A673 (cell line): ENCODE results near the gene SHISAL1.

ENCODE experiments used
- EZH2 ChIP-seq: fragments of 200-600 bp; sonication (generic); IDR thresholded peaks from 2 replicates; pipeline ENCODE4 v1.6.1; 2017; ENCODE audit warnings: borderline replicate concordance, low read depth, mild to moderate bottlenecking, mixed read lengths, antibody characterized with exemption, low read length; ENCODE audit not compliant: poor library complexity, severe bottlenecking
- TF ChIP-seq, protein P1 (sequence below): fragments of 300-800, 200-600 bp; sonication (generic); conservative IDR thresholded peaks from 2 replicates; pipeline ENCODE4 v1.5.1; 2017; ENCODE audit warnings: low read depth, mild to moderate bottlenecking, antibody characterized with exemption, low read length, moderate library complexity, mixed read lengths

DNA sequence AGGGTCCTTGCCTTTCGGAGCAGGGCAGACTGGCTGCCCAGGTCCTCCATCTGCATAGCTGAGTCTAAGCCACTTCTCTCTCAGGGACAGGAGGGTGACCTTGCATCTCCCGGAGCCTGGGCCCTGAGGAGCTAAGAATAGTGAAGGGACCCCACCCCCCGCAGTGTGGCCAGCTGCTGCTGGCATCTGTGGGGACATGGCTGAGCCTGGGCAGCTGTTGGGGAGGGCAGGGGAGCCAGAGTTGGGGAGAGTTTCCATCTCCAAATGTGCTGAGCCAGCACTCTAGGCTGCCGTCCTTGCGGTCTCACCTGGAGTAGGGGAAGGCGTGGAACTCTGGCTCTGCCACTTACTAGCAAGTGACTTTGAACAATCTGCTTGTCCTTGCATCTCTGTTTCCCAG lies 34.8 kb upstream of the SHISAL1 start:
- TF ChIP-seq, protein P1, sequence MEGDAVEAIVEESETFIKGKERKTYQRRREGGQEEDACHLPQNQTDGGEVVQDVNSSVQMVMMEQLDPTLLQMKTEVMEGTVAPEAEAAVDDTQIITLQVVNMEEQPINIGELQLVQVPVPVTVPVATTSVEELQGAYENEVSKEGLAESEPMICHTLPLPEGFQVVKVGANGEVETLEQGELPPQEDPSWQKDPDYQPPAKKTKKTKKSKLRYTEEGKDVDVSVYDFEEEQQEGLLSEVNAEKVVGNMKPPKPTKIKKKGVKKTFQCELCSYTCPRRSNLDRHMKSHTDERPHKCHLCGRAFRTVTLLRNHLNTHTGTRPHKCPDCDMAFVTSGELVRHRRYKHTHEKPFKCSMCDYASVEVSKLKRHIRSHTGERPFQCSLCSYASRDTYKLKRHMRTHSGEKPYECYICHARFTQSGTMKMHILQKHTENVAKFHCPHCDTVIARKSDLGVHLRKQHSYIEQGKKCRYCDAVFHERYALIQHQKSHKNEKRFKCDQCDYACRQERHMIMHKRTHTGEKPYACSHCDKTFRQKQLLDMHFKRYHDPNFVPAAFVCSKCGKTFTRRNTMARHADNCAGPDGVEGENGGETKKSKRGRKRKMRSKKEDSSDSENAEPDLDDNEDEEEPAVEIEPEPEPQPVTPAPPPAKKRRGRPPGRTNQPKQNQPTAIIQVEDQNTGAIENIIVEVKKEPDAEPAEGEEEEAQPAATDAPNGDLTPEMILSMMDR = no peak
- no peak for TF ChIP-seq EZH2
